Cardiac fibroblast (primary cell): Measurements from ENCODE around the gene RNASEH1.

Experiments
- DNase-seq, 2 donors: peaks; one replicate each; pipeline versions ENCODE4 v3.0.0 to v3.0.0-alpha.2; 2010; ENCODE audit warnings: low read depth in 2 of 2
- H3K4me3 ChIP-seq, 2 donors: replicated peaks in 1 of 2; 1 replicate in 1 of 2; 2 replicates in 1 of 2; pipeline ENCODE4 v1.5.1; 2011; ENCODE audit warnings: low read depth in 2 of 2, low read length in 2 of 2, mild to moderate bottlenecking in 2 of 2, moderate library complexity in 1 of 2
- TF ChIP-seq, protein P1 (sequence below): IDR thresholded peaks from one replicate; pipeline ENCODE4 v1.5.1; 2011; ENCODE audit warnings: low read depth, mild to moderate bottlenecking, low read length, inconsistent platforms

Gene RNASEH1

DNA sequence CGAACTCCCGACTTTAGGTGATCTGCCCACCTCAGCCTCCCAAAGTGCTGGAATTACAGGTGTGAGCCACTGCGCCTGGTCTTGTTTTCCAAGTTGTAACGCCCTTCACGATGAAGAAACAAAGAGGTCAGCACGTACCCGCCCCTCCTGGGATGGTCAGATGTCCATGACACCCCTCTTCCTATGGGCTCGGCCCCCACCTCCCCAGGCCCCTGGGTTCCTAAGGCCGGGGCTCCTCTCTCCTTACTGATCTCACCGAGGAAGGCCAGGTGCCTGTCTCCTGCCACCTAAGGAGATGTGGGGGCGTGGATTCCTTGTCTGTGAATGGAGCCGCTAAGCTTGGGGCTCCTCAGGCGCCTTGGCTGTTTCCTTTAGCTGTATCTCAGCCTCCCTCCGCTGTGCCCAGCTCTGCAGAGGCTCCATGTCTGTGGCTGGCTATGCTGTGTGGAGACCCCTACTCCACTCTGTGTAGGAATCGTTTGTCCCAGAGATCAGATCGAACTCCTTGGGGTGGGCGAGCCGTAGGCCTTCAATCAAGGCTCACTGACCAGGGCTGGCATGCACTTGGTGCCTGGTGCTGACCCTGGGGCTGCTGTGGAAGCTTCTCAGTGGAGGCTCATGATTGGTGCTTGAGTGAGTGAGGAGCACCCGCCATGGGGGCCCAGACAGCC is 45.5 kb upstream of the RNASEH1 start:
- TF ChIP-seq, protein P1, sequence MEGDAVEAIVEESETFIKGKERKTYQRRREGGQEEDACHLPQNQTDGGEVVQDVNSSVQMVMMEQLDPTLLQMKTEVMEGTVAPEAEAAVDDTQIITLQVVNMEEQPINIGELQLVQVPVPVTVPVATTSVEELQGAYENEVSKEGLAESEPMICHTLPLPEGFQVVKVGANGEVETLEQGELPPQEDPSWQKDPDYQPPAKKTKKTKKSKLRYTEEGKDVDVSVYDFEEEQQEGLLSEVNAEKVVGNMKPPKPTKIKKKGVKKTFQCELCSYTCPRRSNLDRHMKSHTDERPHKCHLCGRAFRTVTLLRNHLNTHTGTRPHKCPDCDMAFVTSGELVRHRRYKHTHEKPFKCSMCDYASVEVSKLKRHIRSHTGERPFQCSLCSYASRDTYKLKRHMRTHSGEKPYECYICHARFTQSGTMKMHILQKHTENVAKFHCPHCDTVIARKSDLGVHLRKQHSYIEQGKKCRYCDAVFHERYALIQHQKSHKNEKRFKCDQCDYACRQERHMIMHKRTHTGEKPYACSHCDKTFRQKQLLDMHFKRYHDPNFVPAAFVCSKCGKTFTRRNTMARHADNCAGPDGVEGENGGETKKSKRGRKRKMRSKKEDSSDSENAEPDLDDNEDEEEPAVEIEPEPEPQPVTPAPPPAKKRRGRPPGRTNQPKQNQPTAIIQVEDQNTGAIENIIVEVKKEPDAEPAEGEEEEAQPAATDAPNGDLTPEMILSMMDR = no peak
- DNase-seq = no peak
- no peak overlapping the region for H3K4me3 ChIP-seq

DNA sequence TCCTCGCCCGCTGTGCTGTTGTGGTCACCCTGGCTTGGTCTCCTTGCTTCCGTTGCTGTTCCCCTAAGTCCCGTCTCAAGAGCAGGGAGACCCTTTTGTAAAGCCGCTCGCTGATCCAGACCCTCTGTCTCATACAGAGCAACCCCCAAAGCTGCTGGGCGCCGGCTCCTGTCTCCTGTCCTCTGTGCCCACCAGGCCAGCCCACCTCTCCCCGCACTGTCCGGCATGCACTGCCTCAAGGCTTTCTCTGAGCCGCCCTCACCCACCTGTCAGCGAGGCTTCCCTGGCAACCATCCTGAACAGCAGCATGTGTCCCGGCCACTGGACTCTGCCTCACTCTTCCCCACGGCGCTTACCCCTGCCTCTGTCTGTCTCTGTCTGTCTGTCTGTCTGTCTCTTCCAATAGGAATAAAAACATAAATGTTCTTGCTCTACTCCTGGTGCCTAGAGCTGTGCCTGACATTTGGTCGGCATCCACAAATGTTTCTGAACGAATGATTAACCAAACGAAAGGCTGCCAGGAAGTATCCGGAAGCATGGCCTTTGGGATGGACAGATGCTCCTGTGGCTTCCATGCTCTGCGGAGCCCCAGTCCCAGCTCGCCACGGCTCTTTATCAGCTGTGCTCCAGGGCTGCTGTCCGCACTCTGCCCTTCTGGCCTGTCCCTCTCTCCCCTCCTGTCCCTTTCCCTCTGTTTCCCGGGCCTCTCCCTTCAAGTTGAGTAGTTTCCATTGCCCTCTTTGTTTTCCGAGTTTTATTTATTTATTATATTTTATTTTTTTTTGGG is 44.6 kb upstream of the RNASEH1 start:
- TF ChIP-seq, protein P1 = no peak
- DNase-seq = no peak
- no peak overlapping the region for H3K4me3 ChIP-seq

DNA sequence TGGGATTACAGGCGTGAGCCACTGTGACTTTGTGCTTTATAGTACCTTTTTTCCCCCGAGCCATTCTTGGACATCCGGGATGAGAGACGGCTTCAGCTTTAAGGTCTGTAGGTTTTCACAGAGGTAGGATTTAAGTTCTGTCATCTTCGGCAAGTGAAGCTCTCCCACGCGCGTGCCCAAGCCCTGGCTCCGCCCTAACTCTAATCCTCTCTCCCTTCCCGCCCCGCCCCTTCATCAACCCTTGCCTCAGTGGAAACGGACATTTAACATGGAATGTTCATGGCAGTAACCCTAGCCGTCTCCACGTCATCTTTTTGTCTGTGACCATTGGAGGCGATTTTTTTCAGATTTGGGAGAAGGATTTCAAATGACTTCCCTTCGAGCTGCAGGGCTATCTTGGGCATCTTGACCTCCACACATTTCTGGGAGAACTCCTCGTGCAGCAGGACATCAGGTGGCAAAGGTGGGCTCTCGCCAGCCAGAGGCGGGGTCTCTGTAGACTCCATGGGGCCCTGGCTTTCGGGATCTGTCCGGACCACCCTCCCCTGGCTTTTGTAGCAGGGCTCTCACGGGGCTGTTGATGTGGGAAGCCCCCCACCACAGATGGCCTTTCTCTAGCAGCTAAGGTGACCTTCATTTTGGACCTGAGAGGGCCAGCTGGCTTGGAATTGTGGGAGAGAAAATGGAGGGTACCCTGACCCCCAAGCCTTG is 43.6 kb upstream of the RNASEH1 start:
- no peak for DNase-seq
- TF ChIP-seq, protein P1 = no peak
- no peak overlapping the region for H3K4me3 ChIP-seq

DNA sequence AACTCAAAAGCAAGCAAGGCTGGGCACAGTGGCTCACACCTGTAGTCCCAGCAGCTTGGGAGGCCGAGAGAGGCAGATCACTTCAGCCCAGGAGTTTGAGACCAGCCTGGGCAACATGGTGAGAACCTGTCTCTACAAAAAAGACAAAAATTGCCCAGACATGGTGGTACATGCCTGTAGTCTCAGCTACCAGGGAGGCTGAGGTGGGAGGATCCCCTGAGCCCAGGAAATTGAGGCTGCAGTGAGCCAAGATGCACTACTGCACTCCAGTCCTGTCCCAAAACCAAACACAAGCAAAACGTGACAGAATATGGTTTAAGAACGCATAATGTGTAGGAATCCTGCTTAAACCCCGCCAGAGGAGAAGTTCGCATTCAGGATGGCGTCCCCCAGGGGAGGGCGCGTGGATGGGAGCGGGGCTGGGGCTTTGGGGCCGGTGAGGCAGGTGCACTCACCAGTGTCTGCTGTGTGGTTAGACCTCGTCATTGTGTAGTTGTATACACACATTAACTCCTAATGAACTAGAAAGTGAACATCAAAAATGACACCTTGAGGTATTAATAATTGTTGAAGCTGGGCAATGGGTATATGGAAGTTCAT is 42.2 kb upstream of the RNASEH1 start:
- no peak for DNase-seq
- no peak overlapping the region for H3K4me3 ChIP-seq
- TF ChIP-seq, protein P1 = no peak

DNA sequence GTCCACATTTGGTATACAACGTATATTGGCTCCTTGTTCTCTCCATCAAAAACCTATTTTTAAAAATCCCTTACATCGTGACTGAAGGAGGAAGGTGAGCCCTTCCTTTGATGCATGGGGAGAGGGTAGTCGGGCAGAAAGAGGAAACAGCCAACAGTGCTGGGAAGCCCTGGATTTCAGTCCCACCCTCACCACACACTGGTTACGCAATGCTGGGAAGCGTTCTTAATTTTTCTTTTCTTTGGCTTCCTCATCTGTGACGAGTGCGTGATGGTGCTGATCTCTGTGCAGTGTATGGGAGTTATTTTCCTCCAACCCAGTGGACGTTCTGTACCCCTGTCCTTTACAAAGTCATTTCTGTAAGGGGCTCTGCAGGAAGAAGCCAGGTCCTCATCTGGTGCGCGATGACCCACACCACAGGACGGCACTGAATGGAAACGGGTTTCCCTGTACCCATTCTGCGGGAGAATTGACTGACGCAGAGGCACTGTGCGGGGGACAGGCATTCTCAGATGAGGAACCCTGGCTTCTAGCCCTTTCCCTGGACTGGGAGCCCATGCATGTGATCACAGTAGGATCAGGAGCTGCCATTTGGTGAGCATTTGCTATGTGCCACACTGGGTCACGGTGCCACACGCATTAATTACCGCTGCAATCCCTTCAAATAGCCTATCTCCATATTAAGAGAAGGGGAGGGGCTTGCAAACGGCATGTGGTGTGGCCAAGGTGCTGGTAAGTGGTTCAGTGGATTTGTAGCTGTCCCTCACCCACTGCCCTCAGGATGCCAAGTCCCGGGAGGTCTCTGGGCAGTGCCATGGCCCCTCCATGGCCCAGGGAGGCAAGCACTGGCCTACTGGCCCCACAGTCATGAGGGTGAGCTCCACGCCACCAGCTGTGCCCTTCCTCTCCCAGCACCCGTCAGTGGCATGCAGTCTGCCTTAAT is 41.0 kb upstream of the RNASEH1 start:
- no peak overlapping the region for H3K4me3 ChIP-seq
- TF ChIP-seq, protein P1 = no peak
- no peak for DNase-seq
